ENCODE measurements around the gene ZFR2.

GRCh38 chr19:3907626-3908265, 38.9 kb upstream of the ZFR2 start:
- TF ChIP-seq EZH2 (IDR thresholded peaks at IDR 0.05; ENCODE audit: insufficient read depth, poor library complexity, severe bottlenecking): no peak
- TF ChIP-seq EZH2phosphoT487 (IDR thresholded peaks at IDR 0.05; ENCODE audit: insufficient read depth, low read depth): no peak

Measured in GM23248 (cell line).